Nephron progenitor cell (in vitro differentiated cells): ENCODE results near the gene FAM72A.
"Not testable (repeated sequence)": the region's sequence is repeated elsewhere in the genome, so short reads cannot be mapped to it uniquely, and the experiment has no call there.

ENCODE experiments used
- DNase-seq: peaks from one replicate; pipeline ENCODE4 v3.0.0; 2021
- H3K27ac Mint-ChIP-seq: 2 replicates; pipeline ENCODE4 v1.8.0; 2021; ENCODE audit warnings: mild to moderate bottlenecking, moderate library complexity, mixed read lengths
- H3K27me3 Mint-ChIP-seq: 2 replicates; pipeline ENCODE4 v1.8.0; 2021; ENCODE audit warnings: mild to moderate bottlenecking, low read depth, mixed read lengths; ENCODE audit not compliant: poor library complexity
- H3K36me3 Mint-ChIP-seq: 2 replicates; pipeline ENCODE4 v1.8.0; 2021; ENCODE audit warnings: low read depth, mixed read lengths
- H3K4me1 Mint-ChIP-seq: 2 replicates; pipeline ENCODE4 v1.8.0; 2021; ENCODE audit warnings: mixed read lengths
- H3K4me3 Mint-ChIP-seq: 2 replicates; pipeline ENCODE4 v1.8.0; 2021; ENCODE audit warnings: mild to moderate bottlenecking, moderate library complexity, mixed read lengths
- H3K9me3 Mint-ChIP-seq: 2 replicates; pipeline ENCODE4 v1.8.0; 2021; ENCODE audit warnings: mild to moderate bottlenecking, moderate library complexity, mixed read lengths

Gene FAM72A

GRCh38 chr1:206202789-206203363 lies at the start of gene FAM72A:
FAM72A (minus strand) TSS chr1:206202839; CDS start chr1:206202025, 814 bp downstream.
- H3K4me3 Mint-ChIP-seq: peak within 1 kb of the TSS; percentile 81
- H3K4me1 Mint-ChIP-seq, H3K9me3 Mint-ChIP-seq, H3K36me3 Mint-ChIP-seq, H3K27ac Mint-ChIP-seq, H3K27me3 Mint-ChIP-seq: not testable (repeated sequence)
- peak; percentile 92 for DNase-seq

DNA sequence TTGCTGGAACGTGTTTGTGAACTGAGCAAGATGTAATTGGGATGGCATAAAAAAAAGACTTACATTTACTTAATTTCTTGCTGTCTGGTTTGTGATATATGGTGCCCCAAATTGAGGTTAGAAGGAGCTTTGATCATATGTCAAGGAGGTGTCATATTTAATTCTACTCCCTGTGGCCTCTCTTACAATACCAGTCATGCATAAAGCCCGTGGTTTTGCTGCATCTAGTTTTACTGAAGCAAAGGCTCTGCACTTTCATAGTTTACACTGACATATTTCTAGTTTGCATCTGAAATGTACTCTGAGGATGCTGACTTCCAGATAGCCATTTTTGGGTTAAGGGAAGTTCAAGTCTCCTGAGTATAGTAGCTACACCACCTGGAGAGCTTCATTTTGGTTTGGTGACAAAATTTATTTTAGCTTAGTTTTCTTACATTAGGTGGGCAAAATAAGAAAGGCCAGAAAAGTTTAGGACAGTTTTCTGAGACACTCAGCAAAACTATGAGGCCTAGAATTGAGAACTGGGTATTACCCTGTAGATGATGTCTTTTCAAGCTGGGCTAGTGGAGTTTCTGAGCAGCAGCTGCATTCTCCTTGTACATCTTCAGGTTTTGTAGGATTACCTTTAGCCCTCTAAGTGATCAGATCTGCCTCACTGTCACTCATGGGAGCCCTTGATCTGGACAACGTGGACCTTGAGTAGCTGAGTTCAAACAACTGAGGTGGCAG lies 48.5 kb upstream of the FAM72A start:
- H3K27ac Mint-ChIP-seq, H3K9me3 Mint-ChIP-seq, H3K4me3 Mint-ChIP-seq, H3K4me1 Mint-ChIP-seq, DNase-seq, H3K27me3 Mint-ChIP-seq, H3K36me3 Mint-ChIP-seq: not testable (repeated sequence)

DNA sequence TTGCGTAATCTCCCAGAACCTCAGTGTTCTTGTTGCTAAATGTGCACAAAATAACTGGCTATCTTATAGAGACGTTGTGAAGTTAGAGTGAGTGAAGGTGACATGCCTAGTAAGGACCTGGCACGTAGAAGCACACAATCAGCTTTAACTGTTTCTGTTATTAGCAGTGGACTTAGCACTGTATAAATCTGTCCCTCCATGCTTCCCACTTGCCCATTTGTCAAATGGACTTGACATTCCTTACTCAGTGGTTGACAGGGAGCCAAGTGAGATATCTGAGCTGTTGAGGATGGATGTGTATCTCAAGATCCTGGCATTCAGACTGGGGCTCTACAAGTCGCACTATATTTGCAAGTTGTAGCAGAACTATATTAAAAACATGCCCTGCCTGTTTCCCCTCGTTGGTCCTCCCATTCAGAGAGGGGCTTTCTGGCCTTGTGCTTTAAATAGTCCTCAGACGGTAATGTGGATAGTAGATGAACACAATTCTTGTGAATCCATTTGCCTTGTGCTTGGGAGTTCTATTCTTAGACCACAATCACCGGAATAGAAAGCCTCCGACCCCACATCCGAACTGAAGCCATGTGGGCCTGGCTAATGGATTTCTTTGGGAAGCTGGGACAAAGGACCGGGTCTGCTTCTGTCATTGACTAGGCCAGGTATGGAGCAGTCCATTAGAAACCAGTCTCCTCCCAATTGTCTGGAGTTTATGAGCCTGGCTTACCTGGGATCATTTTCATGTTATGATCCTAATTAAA lies 43.7 kb upstream of the FAM72A start:
- H3K36me3 Mint-ChIP-seq, H3K9me3 Mint-ChIP-seq, H3K4me1 Mint-ChIP-seq, DNase-seq, H3K4me3 Mint-ChIP-seq, H3K27me3 Mint-ChIP-seq, H3K27ac Mint-ChIP-seq: not testable (repeated sequence)

GRCh38 chr1:206245479-206245878 lies 42.8 kb upstream of the FAM72A start:
- not testable (repeated sequence) for H3K4me3 Mint-ChIP-seq, H3K4me1 Mint-ChIP-seq, H3K9me3 Mint-ChIP-seq, H3K27me3 Mint-ChIP-seq, DNase-seq, H3K36me3 Mint-ChIP-seq, H3K27ac Mint-ChIP-seq

GRCh38 chr1:206243335-206243734 lies 40.7 kb upstream of the FAM72A start:
- not testable (repeated sequence) for H3K4me3 Mint-ChIP-seq, H3K27ac Mint-ChIP-seq, H3K27me3 Mint-ChIP-seq, DNase-seq, H3K36me3 Mint-ChIP-seq, H3K4me1 Mint-ChIP-seq, H3K9me3 Mint-ChIP-seq

GRCh38 chr1:206240288-206240687 lies 37.6 kb upstream of the FAM72A start:
- not testable (repeated sequence) for H3K9me3 Mint-ChIP-seq, DNase-seq, H3K4me3 Mint-ChIP-seq, H3K27ac Mint-ChIP-seq, H3K27me3 Mint-ChIP-seq, H3K4me1 Mint-ChIP-seq, H3K36me3 Mint-ChIP-seq

DNA sequence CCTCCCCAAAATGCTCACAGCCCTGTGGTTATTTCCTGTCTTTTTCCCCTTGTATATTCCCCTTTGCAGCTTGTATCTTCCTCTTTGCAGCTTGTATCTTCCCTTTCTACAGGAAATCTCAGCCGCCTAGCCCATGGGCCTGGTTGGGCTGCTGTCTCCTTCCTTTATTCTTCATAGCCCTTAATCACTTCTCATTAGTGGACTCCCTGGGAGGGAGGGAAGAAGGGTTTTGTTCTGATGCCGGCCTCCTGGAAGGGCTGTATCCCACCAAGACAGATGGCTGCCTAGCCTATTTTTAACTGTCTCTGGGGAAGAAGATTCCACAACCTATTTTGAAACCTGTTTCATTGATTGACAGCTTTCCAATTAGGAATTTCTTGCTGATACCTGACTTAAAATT lies 32.6 kb upstream of the FAM72A start:
- H3K27ac Mint-ChIP-seq, H3K27me3 Mint-ChIP-seq, H3K4me3 Mint-ChIP-seq, H3K9me3 Mint-ChIP-seq, H3K4me1 Mint-ChIP-seq, H3K36me3 Mint-ChIP-seq, DNase-seq: not testable (repeated sequence)

GRCh38 chr1:206234189-206234916 lies 31.7 kb upstream of the FAM72A start:
- not testable (repeated sequence) for H3K4me3 Mint-ChIP-seq, H3K4me1 Mint-ChIP-seq, H3K27ac Mint-ChIP-seq, DNase-seq, H3K36me3 Mint-ChIP-seq, H3K27me3 Mint-ChIP-seq, H3K9me3 Mint-ChIP-seq

DNA sequence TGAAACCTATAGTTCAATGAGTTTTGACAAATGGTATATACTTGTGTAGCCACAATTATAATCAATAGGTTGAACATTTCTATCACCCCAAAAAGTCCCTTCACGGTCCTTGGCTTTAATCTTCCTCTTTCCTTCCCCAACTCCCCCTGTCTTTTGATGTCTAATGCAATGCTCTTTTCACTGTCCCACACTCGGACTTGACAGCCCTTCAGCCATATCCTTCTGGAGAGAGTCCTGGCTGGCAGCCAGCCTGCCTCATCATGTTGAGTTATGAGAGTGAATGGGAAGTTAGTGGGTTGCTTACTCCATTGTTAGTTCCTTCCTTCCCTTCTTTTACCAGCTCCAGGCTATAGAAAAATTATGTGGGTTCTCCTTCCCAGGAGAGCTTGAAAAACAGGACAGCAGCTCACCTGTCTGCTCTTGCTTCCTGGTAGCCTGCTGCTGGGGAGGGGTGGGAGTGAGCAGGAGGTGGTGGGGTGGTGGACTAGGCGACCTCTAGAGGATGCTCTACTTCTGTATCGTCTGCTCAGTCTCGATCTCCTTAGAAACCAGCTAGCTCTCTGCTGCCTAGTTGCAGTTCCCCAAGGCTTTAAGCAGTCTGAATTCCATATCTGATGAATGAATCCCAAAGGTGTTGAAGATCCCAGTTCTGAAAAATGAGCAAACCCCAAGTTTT lies 30.5 kb upstream of the FAM72A start:
- H3K27ac Mint-ChIP-seq, H3K36me3 Mint-ChIP-seq, H3K4me1 Mint-ChIP-seq, H3K27me3 Mint-ChIP-seq, H3K9me3 Mint-ChIP-seq, H3K4me3 Mint-ChIP-seq, DNase-seq: not testable (repeated sequence)

DNA sequence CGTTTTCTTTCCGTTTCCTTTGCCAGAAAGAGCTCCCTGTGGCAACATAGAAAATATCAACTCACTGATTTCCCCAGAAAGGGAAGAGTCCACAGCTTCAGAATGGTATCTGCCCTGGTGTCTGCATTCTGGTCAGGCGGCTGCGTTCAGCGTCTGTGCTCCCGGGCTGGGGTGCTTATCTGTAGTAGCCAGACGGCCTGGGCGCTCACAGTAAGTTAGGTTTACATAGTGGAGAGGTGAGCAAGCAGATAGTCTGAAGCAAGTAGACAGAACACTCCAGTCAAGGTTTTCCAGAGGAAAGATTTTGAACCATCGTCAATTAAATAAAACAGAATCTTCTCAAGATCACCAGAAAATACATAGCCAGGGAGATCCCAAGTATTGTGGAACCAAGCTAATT lies 29.4 kb upstream of the FAM72A start:
- not testable (repeated sequence) for DNase-seq, H3K27me3 Mint-ChIP-seq, H3K9me3 Mint-ChIP-seq, H3K36me3 Mint-ChIP-seq, H3K27ac Mint-ChIP-seq, H3K4me3 Mint-ChIP-seq, H3K4me1 Mint-ChIP-seq

- H3K4me3 Mint-ChIP-seq, H3K27me3 Mint-ChIP-seq, H3K36me3 Mint-ChIP-seq, DNase-seq, H3K9me3 Mint-ChIP-seq, H3K4me1 Mint-ChIP-seq, H3K27ac Mint-ChIP-seq: not testable (repeated sequence)
These were observed 26.6 kb upstream of the FAM72A start for GRCh38 chr1:206229286-206229685.

- H3K4me1 Mint-ChIP-seq, H3K27me3 Mint-ChIP-seq, H3K27ac Mint-ChIP-seq, H3K36me3 Mint-ChIP-seq, H3K9me3 Mint-ChIP-seq, H3K4me3 Mint-ChIP-seq, DNase-seq: not testable (repeated sequence)
These were observed 24.2 kb upstream of the FAM72A start for GRCh38 chr1:206226886-206227285.

DNA sequence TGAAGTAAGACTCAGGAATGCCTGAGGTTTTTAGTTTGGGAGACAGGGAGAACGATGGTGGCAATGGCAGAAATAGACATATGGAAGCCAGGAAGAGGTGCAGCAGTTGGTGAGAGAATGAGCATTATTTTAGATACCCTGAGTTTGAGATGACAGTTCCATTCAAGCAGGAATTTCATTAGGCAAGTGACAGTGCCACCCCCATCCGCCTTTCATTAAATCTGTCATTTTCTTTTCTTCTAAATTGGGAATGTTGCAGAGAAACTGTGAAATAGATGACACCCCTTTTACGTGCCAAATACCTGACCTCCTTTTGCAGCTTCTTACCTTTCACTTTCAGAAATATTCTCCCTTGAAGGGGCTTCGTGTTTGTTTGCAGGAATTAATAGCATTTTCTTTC lies 22.7 kb upstream of the FAM72A start:
- not testable (repeated sequence) for H3K36me3 Mint-ChIP-seq, H3K27ac Mint-ChIP-seq, H3K4me3 Mint-ChIP-seq, H3K9me3 Mint-ChIP-seq, H3K27me3 Mint-ChIP-seq, DNase-seq, H3K4me1 Mint-ChIP-seq

DNA sequence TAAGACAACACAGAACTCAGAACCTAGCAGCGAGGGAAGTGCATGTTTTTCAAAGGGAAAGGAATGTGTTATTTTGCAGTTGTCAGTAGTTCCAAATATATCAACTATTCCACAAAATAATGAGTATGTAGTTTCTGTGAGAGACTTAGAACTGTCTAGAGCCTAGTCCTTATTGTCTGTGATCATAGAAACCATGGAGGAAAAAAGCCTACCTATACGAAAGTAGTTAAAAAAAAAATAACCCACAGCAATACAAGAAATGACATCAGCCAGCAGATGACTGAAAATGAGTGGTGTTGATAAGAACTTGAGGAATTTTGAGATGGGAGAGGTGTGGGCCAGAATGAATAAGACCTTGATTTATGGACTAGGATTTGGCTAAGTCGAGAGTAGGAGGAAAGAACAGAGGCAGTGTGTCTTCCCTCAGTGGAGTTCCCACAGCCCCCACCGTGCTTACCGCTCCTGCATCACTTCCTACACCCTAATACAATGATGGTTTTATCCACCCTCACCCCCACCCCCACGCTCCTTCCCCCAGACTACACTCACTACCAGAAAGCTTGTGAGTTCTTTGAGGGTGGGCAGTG lies 21.6 kb upstream of the FAM72A start:
- H3K9me3 Mint-ChIP-seq, H3K27me3 Mint-ChIP-seq, H3K4me3 Mint-ChIP-seq, H3K36me3 Mint-ChIP-seq, DNase-seq, H3K4me1 Mint-ChIP-seq, H3K27ac Mint-ChIP-seq: not testable (repeated sequence)
